K562 (cell line): Measurements from ENCODE around the gene MYLK4. TPM values are rescaled to one million over a fixed set of nuclear protein-coding genes. Genes with fewer than 3 reads are reported as not detected.

Experiments used
- FOSL1 ChIP-seq: fragments of 200-800 bp; sonication (Bioruptor generic); conservative IDR thresholded peaks from 2 replicates; pipeline ENCODE4 v1.6.1; 2016; ENCODE audit warnings: missing genetic modification characterization, missing compliant biosample characterization
- SMAD1 ChIP-seq: fragments of 150-350 bp; IDR thresholded peaks from 2 replicates; pipeline ENCODE4 v1.6.1; 2014; ENCODE audit warnings: low read length, low read depth; ENCODE audit not compliant: partially characterized antibody
- TAF9B ChIP-seq: fragments of 450-650 bp; IDR thresholded peaks from 2 replicates; pipeline ENCODE4 v1.6.1; 2018; ENCODE audit warnings: mild to moderate bottlenecking; ENCODE audit not compliant: partially characterized antibody
- TOE1 ChIP-seq, 2 experiments: fragments of 450-650 bp in 1 of 2; sonication (generic) in 1 of 2; formaldehyde crosslinking in 1 of 2; IDR thresholded peaks; 2 replicates each; pipeline versions ENCODE4 v1.7.1 to v1.8.0; 2016 to 2022; ENCODE audit warnings: borderline replicate concordance in 2 of 2, mild to moderate bottlenecking in 2 of 2, antibody characterized with exemption in 1 of 2, inconsistent platforms in 1 of 2, low read depth in 1 of 2, missing genetic modification reagents in 1 of 2, moderate library complexity in 1 of 2
- ZKSCAN3 ChIP-seq: fragments of 250-450 bp; sonication (Bioruptor Pico); IDR thresholded peaks from 2 replicates; pipeline ENCODE4 v1.4.0; 2020
- ZNF354B ChIP-seq: fragments of 250-450 bp; sonication (Bioruptor Pico); IDR thresholded peaks from 2 replicates; pipeline ENCODE4 v1.4.0; 2020
- ZNF75A ChIP-seq: fragments of 450-650 bp; formaldehyde crosslinking; IDR thresholded peaks from 2 replicates; pipeline ENCODE4 v1.4.0; 2020; ENCODE audit warnings: mild to moderate bottlenecking
- polyA plus RNA-seq, 8 experiments: library from polyadenylated mRNA; depleted of rRNA in 4 of 8; stranded (reverse) in 5 of 8; unstranded in 3 of 8; fragments of >200 nt; fragmentation: Nextera tagmentation in 2 of 8; fragmentation: Illumina TruSeq in 1 of 8; extraction: Ambion mirVana in 2 of 8; extraction: Trizol in 1 of 8; gene quantifications; 2 replicates each; pipeline versions ENCODE4 v1.2.1 to v1.2.3, GENCODE V29; 2011 to 2014; ENCODE audit warnings: inconsistent platforms in 1 of 8, missing spikeins in 1 of 8
- total RNA-seq, 7 experiments: library from RNA; depleted of rRNA in 6 of 7; stranded (reverse); fragments of >200 nt in 6 of 7; fragmentation: Illumina TruSeq in 2 of 7; extraction: Trizol in 2 of 7; gene quantifications; 2 replicates each; pipeline versions ENCODE4 v1.2.1 to v1.2.3, GENCODE V29; 2011 to 2021; ENCODE audit warnings: low replicate concordance in 1 of 7
- TF ChIP-seq, protein P1 (sequence below): fragments of 450-650 bp; IDR thresholded peaks from 2 replicates; pipeline ENCODE4 v1.6.1; 2018; ENCODE audit not compliant: partially characterized antibody
- TF ChIP-seq, protein P2 (sequence below): fragments of 450-650 bp; IDR thresholded peaks from 2 replicates; pipeline ENCODE4 v1.6.1; 2016; ENCODE audit warnings: mild to moderate bottlenecking, moderate library complexity
- TF ChIP-seq, protein P3 (sequence below): fragments of 250-450 bp; sonication (Bioruptor Pico); IDR thresholded peaks from 2 replicates; pipeline ENCODE4 v1.4.0; 2020; ENCODE audit warnings: mild to moderate bottlenecking, moderate library complexity, borderline replicate concordance

The MYLK4 gene
- total and polyA plus RNA-seq, 9 of the 15 experiments (the other 6 are each of a cell fraction or from before 2014, with no cell fraction given): 0.01 to 0.15 (median 0.06) TPM

DNA sequence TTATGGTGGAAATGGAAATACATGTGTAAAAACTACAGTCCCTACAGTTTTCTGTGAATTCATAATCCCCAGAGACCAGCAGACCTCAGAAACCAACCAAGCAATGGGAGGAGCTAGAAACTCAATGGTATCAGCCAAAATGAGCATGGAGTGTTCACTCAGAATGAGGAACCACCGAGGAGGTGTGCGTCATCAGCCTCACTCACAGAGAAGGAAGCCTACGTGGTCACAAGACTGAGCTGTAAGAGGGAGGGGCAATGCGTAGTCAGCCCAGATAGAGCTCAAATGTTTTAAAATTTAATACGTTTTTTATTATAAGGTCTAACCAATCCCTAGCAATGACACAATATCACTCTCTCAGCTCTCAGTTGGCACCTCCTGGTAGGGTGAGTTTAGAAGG lies 17.4 kb downstream of the MYLK4 start (continued):
- TF ChIP-seq, protein P1, sequence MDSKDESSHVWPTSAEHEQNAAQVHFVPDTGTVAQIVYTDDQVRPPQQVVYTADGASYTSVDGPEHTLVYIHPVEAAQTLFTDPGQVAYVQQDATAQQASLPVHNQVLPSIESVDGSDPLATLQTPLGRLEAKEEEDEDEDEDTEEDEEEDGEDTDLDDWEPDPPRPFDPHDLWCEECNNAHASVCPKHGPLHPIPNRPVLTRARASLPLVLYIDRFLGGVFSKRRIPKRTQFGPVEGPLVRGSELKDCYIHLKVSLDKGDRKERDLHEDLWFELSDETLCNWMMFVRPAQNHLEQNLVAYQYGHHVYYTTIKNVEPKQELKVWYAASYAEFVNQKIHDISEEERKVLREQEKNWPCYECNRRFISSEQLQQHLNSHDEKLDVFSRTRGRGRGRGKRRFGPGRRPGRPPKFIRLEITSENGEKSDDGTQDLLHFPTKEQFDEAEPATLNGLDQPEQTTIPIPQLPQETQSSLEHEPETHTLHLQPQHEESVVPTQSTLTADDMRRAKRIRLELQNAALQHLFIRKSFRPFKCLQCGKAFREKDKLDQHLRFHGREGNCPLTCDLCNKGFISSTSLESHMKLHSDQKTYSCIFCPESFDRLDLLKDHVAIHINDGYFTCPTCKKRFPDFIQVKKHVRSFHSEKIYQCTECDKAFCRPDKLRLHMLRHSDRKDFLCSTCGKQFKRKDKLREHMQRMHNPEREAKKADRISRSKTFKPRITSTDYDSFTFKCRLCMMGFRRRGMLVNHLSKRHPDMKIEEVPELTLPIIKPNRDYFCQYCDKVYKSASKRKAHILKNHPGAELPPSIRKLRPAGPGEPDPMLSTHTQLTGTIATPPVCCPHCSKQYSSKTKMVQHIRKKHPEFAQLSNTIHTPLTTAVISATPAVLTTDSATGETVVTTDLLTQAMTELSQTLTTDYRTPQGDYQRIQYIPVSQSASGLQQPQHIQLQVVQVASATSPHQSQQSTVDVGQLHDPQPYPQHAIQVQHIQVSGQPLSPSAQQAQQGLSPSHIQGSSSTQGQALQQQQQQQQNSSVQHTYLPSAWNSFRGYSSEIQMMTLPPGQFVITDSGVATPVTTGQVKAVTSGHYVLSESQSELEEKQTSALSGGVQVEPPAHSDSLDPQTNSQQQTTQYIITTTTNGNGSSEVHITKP: peak; percentile 88
- TF ChIP-seq, protein P2, sequence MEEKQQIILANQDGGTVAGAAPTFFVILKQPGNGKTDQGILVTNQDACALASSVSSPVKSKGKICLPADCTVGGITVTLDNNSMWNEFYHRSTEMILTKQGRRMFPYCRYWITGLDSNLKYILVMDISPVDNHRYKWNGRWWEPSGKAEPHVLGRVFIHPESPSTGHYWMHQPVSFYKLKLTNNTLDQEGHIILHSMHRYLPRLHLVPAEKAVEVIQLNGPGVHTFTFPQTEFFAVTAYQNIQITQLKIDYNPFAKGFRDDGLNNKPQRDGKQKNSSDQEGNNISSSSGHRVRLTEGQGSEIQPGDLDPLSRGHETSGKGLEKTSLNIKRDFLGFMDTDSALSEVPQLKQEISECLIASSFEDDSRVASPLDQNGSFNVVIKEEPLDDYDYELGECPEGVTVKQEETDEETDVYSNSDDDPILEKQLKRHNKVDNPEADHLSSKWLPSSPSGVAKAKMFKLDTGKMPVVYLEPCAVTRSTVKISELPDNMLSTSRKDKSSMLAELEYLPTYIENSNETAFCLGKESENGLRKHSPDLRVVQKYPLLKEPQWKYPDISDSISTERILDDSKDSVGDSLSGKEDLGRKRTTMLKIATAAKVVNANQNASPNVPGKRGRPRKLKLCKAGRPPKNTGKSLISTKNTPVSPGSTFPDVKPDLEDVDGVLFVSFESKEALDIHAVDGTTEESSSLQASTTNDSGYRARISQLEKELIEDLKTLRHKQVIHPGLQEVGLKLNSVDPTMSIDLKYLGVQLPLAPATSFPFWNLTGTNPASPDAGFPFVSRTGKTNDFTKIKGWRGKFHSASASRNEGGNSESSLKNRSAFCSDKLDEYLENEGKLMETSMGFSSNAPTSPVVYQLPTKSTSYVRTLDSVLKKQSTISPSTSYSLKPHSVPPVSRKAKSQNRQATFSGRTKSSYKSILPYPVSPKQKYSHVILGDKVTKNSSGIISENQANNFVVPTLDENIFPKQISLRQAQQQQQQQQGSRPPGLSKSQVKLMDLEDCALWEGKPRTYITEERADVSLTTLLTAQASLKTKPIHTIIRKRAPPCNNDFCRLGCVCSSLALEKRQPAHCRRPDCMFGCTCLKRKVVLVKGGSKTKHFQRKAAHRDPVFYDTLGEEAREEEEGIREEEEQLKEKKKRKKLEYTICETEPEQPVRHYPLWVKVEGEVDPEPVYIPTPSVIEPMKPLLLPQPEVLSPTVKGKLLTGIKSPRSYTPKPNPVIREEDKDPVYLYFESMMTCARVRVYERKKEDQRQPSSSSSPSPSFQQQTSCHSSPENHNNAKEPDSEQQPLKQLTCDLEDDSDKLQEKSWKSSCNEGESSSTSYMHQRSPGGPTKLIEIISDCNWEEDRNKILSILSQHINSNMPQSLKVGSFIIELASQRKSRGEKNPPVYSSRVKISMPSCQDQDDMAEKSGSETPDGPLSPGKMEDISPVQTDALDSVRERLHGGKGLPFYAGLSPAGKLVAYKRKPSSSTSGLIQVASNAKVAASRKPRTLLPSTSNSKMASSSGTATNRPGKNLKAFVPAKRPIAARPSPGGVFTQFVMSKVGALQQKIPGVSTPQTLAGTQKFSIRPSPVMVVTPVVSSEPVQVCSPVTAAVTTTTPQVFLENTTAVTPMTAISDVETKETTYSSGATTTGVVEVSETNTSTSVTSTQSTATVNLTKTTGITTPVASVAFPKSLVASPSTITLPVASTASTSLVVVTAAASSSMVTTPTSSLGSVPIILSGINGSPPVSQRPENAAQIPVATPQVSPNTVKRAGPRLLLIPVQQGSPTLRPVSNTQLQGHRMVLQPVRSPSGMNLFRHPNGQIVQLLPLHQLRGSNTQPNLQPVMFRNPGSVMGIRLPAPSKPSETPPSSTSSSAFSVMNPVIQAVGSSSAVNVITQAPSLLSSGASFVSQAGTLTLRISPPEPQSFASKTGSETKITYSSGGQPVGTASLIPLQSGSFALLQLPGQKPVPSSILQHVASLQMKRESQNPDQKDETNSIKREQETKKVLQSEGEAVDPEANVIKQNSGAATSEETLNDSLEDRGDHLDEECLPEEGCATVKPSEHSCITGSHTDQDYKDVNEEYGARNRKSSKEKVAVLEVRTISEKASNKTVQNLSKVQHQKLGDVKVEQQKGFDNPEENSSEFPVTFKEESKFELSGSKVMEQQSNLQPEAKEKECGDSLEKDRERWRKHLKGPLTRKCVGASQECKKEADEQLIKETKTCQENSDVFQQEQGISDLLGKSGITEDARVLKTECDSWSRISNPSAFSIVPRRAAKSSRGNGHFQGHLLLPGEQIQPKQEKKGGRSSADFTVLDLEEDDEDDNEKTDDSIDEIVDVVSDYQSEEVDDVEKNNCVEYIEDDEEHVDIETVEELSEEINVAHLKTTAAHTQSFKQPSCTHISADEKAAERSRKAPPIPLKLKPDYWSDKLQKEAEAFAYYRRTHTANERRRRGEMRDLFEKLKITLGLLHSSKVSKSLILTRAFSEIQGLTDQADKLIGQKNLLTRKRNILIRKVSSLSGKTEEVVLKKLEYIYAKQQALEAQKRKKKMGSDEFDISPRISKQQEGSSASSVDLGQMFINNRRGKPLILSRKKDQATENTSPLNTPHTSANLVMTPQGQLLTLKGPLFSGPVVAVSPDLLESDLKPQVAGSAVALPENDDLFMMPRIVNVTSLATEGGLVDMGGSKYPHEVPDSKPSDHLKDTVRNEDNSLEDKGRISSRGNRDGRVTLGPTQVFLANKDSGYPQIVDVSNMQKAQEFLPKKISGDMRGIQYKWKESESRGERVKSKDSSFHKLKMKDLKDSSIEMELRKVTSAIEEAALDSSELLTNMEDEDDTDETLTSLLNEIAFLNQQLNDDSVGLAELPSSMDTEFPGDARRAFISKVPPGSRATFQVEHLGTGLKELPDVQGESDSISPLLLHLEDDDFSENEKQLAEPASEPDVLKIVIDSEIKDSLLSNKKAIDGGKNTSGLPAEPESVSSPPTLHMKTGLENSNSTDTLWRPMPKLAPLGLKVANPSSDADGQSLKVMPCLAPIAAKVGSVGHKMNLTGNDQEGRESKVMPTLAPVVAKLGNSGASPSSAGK: peak; percentile 45; the same call in 1 of the 2 replicates
- TF ChIP-seq ZNF75A (CRISPR knock-in tag) (no peak), TOE1 (IDR thresholded peaks at IDR 0.05; ENCODE audit: borderline replicate concordance) (peak; percentile 78; the same call in 1 of the 2 replicates), TOE1 (CRISPR knock-in tag; IDR thresholded peaks at IDR 0.05; ENCODE audit: borderline replicate concordance, low read depth) (no peak), ZKSCAN3 (CRISPR knock-in tag) (no peak), FOSL1 (tag) (peak; percentile 86), ZNF354B (CRISPR knock-in tag) (no peak), TAF9B (no peak), SMAD1 (no peak)
- TF ChIP-seq, protein P3, sequence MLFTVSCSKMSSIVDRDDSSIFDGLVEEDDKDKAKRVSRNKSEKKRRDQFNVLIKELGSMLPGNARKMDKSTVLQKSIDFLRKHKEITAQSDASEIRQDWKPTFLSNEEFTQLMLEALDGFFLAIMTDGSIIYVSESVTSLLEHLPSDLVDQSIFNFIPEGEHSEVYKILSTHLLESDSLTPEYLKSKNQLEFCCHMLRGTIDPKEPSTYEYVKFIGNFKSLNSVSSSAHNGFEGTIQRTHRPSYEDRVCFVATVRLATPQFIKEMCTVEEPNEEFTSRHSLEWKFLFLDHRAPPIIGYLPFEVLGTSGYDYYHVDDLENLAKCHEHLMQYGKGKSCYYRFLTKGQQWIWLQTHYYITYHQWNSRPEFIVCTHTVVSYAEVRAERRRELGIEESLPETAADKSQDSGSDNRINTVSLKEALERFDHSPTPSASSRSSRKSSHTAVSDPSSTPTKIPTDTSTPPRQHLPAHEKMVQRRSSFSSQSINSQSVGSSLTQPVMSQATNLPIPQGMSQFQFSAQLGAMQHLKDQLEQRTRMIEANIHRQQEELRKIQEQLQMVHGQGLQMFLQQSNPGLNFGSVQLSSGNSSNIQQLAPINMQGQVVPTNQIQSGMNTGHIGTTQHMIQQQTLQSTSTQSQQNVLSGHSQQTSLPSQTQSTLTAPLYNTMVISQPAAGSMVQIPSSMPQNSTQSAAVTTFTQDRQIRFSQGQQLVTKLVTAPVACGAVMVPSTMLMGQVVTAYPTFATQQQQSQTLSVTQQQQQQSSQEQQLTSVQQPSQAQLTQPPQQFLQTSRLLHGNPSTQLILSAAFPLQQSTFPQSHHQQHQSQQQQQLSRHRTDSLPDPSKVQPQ (CRISPR knock-in tag): no peak
